GM19351 (cell line): ENCODE data around the gene CHRNG.
"Not testable (repeated sequence)": the region's sequence is repeated elsewhere in the genome, so short reads cannot be mapped to it uniquely, and the experiment has no call there.

ENCODE experiments used
- ATAC-seq: cut with Tn5 transposase; IDR thresholded peaks from one replicate; pipeline ENCODE4 v1.9.1; 2021; ENCODE audit warnings: mild to moderate bottlenecking, moderate library complexity; ENCODE audit not compliant: unreplicated experiment

The CHRNG gene

GRCh38 chr2:232543928-232544631, 4.6 kb downstream of the CHRNG start:
- no peak for ATAC-seq

GRCh38 chr2:232544674-232545073, 5.2 kb downstream of the CHRNG start:
- no peak for ATAC-seq

GRCh38 chr2:232545511-232546375, 6.3 kb downstream of the CHRNG start:
- ATAC-seq, result no peak

GRCh38 chr2:232547991-232548390, 8.5 kb downstream of the CHRNG start:
- ATAC-seq, result no peak

GRCh38 chr2:232549655-232550353, 10.3 kb downstream of the CHRNG start:
- ATAC-seq, result peak; percentile 35

- ATAC-seq, result peak; percentile 92
These were observed 11.1 kb downstream of the CHRNG start, which contains the start of the genes EIF4E2 and TIGD1 for GRCh38 chr2:232550354-232551249. EIF4E2 (plus strand) TSS chr2:232550689; CDS start chr2:232550725, 36 bp downstream. TIGD1 (minus strand) TSS chr2:232550557; CDS start chr2:232549882, 675 bp downstream.

GRCh38 chr2:232551250-232551638, 11.8 kb downstream of the CHRNG start:
- no peak for ATAC-seq

- no peak for ATAC-seq
These were observed 12.3 kb downstream of the CHRNG start for GRCh38 chr2:232551776-232552175.

- no peak for ATAC-seq
These were observed 16.9 kb downstream of the CHRNG start for GRCh38 chr2:232556426-232556825.

- ATAC-seq, result no peak
These were observed 23.1 kb downstream of the CHRNG start for GRCh38 chr2:232562515-232563151.

- ATAC-seq, result no peak
These were observed 24.1 kb downstream of the CHRNG start for GRCh38 chr2:232563580-232563979.

GRCh38 chr2:232567721-232568120, 28.2 kb downstream of the CHRNG start:
- no peak for ATAC-seq

GRCh38 chr2:232568161-232568560, 28.7 kb downstream of the CHRNG start:
- no peak for ATAC-seq

GRCh38 chr2:232569541-232569940, 30.0 kb downstream of the CHRNG start:
- no peak for ATAC-seq

- not testable (repeated sequence) for ATAC-seq
These were observed 31.0 kb downstream of the CHRNG start for GRCh38 chr2:232570481-232570880.

GRCh38 chr2:232571026-232571474, 31.6 kb downstream of the CHRNG start:
- no peak for ATAC-seq

- ATAC-seq, result no peak
These were observed 33.5 kb downstream of the CHRNG start for GRCh38 chr2:232573042-232573441.

- no peak for ATAC-seq
These were observed 34.4 kb downstream of the CHRNG start for GRCh38 chr2:232573771-232574435.
